ENCODE measurements around the gene RTP5. TPM values are rescaled to one million over a fixed set of nuclear protein-coding genes. Genes with fewer than 3 reads are reported as not detected.

Gene RTP5
- total RNA-seq, 1 experiment from 2014 or later, result not detected

DNA sequence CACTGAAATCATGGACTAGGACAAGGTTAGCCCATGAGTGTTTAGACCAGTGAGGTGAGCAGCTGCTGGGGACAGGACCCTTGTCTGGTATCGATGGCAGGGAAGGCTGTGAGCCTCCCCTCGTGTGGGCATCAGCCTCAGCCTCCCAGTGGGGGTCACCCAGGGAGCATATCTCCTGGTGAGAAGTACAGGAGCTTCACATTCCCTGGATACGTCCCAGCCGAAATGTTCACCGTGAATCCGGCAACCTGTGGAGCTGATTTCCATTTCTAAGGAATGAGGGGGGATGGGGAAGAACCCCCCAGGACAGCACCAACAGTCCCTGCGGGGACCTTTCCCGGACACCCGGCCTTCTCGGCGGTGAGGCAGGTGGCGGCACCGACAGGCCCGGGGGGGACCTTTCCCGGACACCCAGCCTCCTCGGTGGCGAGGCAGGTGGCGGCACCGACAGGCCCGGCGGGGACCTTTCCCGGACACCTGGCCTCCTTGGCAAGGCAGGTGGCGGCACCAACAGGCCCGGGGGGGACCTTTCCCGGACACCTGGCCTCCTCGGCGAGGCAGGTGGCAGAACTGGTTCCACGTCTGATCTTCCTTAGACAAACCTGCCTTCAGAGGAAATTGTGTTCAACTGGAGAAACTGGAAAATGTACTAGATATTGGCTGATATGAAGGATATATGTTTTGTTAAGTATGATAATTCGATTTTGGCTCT, 21.2 kb downstream of the RTP5 start:
- Histone ChIP-seq H3K4me3 (ENCODE audit: low read depth, low read length) (no peak overlapping the region), H3K4me1 (no peaks in the 10 kb centered on the region), H3K27me3 (replicated peaks; ENCODE audit: control insufficient read depth, insufficient read depth, low read length) (no peaks in the 10 kb centered on the region), H3K9me3 (no peaks in the 10 kb centered on the region), H3K36me3 (ENCODE audit: control insufficient read depth, insufficient read depth, low read length) (no peaks in the 10 kb centered on the region)
- intact Hi-C loops (cut with micrococcal nuclease; ENCODE audit: unreplicated experiment), result no loop called here
- Mint-ChIP-seq H3K9me3 (ENCODE audit: unreplicated experiment) (peaks cover 9% of the 10 kb centered on the region), H3K27ac (ENCODE audit: unreplicated experiment) (no peak overlapping the region), H3K36me3 (ENCODE audit: insufficient read depth, unreplicated experiment) (peaks cover 10% of the 10 kb centered on the region), H3K27me3 (ENCODE audit: insufficient read depth, unreplicated experiment) (no peaks in the 10 kb centered on the region), H3K4me3 (ENCODE audit: unreplicated experiment) (no peak overlapping the region), H3K4me1 (ENCODE audit: low read depth, unreplicated experiment) (no peaks in the 10 kb centered on the region)
- CTCF ChIA-PET, result no interaction called here
- TF ChIP-seq, protein P1, sequence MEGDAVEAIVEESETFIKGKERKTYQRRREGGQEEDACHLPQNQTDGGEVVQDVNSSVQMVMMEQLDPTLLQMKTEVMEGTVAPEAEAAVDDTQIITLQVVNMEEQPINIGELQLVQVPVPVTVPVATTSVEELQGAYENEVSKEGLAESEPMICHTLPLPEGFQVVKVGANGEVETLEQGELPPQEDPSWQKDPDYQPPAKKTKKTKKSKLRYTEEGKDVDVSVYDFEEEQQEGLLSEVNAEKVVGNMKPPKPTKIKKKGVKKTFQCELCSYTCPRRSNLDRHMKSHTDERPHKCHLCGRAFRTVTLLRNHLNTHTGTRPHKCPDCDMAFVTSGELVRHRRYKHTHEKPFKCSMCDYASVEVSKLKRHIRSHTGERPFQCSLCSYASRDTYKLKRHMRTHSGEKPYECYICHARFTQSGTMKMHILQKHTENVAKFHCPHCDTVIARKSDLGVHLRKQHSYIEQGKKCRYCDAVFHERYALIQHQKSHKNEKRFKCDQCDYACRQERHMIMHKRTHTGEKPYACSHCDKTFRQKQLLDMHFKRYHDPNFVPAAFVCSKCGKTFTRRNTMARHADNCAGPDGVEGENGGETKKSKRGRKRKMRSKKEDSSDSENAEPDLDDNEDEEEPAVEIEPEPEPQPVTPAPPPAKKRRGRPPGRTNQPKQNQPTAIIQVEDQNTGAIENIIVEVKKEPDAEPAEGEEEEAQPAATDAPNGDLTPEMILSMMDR (IDR thresholded peaks at IDR 0.05; ENCODE audit: insufficient read depth in 1 of 2, low read depth in 1 of 2, low read length in 1 of 2, severe bottlenecking in 1 of 2, unreplicated experiment in 1 of 2), result no peak
- POLR2A ChIA-PET, result no interaction called here
- no peak for DNase-seq
- BruUV-seq (replicated peaks), result no TSS peak

DNA sequence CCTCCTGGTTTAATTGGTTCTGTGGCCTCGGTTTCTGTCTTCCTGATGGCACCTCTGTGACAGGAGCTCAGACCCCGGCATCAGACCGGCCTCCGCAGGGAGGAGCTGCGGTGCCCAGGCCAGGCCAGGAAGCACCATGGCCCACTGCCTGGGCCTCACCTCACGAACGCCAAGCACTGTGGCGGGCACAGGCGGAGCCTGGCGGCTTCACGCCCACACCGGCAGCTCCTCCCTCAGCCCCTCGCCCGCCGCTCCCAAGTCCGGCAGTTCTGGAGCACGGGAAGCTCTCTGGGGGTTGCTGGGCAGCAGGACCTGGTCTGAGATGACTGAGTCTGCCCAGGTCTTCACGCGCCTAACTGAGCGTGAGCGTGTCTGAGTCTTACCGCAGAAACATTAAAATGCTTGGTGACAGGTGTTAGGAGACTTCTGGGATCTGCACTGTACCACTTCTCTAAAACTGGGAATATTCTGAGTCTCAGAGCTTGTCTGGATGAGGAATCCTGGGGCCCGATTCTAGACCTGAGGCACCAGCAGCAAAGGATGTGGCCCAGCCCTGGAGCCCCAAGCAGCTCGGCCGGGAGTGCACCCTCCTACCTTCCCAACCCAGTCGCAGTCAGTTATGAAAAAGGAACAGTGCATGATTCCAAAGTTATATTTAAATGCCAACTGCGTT, 21.9 kb downstream of the RTP5 start:
- Histone ChIP-seq H3K4me1 (no peaks in the 10 kb centered on the region), H3K27me3 (replicated peaks; ENCODE audit: control insufficient read depth, insufficient read depth, low read length) (no peaks in the 10 kb centered on the region), H3K36me3 (ENCODE audit: control insufficient read depth, insufficient read depth, low read length) (no peaks in the 10 kb centered on the region), H3K9me3 (no peaks in the 10 kb centered on the region), H3K4me3 (ENCODE audit: low read depth, low read length) (no peak overlapping the region)
- intact Hi-C loops (cut with micrococcal nuclease; ENCODE audit: unreplicated experiment), result no loop called here
- Mint-ChIP-seq H3K27ac (ENCODE audit: unreplicated experiment) (no peak overlapping the region), H3K9me3 (ENCODE audit: unreplicated experiment) (peaks cover 9% of the 10 kb centered on the region), H3K4me1 (ENCODE audit: low read depth, unreplicated experiment) (no peaks in the 10 kb centered on the region), H3K4me3 (ENCODE audit: unreplicated experiment) (no peak overlapping the region), H3K27me3 (ENCODE audit: insufficient read depth, unreplicated experiment) (no peaks in the 10 kb centered on the region), H3K36me3 (ENCODE audit: insufficient read depth, unreplicated experiment) (peaks cover 17% of the 10 kb centered on the region)
- ChIA-PET CTCF (no interaction called here), POLR2A (no interaction called here)
- DNase-seq, result no peak
- TF ChIP-seq, protein P1 (IDR thresholded peaks at IDR 0.05; ENCODE audit: insufficient read depth in 1 of 2, low read depth in 1 of 2, low read length in 1 of 2, severe bottlenecking in 1 of 2, unreplicated experiment in 1 of 2), result no peak
- BruUV-seq (replicated peaks), result no TSS peak

DNA sequence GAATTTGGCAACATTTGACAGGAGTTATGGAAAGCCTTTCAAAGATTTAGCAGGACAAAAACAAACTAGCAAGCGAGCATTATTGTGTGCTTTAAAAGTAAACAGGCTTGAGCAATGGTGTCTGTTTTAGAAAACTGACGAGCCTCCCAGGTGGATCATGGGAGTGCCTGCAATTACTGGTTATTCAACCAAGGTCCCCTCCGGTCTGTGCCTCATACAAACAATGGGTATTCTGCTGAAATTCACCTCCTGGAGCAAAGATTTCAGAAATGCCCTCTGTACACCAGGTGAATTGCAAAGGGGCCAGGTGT, 22.4 kb downstream of the RTP5 start:
- Mint-ChIP-seq H3K9me3 (ENCODE audit: unreplicated experiment) (peaks cover 9% of the 10 kb centered on the region), H3K27me3 (ENCODE audit: insufficient read depth, unreplicated experiment) (no peaks in the 10 kb centered on the region), H3K27ac (ENCODE audit: unreplicated experiment) (no peak overlapping the region), H3K4me3 (ENCODE audit: unreplicated experiment) (no peak overlapping the region), H3K36me3 (ENCODE audit: insufficient read depth, unreplicated experiment) (peaks cover 18% of the 10 kb centered on the region), H3K4me1 (ENCODE audit: low read depth, unreplicated experiment) (no peaks in the 10 kb centered on the region)
- H3K4me1 ChIP-seq, result no peaks in the 10 kb centered on the region
- intact Hi-C loops (cut with micrococcal nuclease; ENCODE audit: unreplicated experiment), result no loop called here
- no TSS peak for BruUV-seq (replicated peaks)
- TF ChIP-seq, protein P1 (IDR thresholded peaks at IDR 0.05; ENCODE audit: insufficient read depth in 1 of 2, low read depth in 1 of 2, low read length in 1 of 2, severe bottlenecking in 1 of 2, unreplicated experiment in 1 of 2), result no peak
- ChIA-PET CTCF (no interaction called here), POLR2A (no interaction called here)
- no peak for DNase-seq
- no peaks in the 10 kb centered on the region for H3K9me3 ChIP-seq
- no peaks in the 10 kb centered on the region for H3K27me3 ChIP-seq (replicated peaks; ENCODE audit: control insufficient read depth, insufficient read depth, low read length)
- H3K36me3 ChIP-seq (ENCODE audit: control insufficient read depth, insufficient read depth, low read length), result no peaks in the 10 kb centered on the region
- no peak overlapping the region for H3K4me3 ChIP-seq (ENCODE audit: low read depth, low read length)
